VCaP (cell line): ENCODE data around the gene CCDC150.

Experiments
- H3K27ac ChIP-seq: fragments of 450-650 bp; 2 replicates; pipeline ENCODE4 v1.5.1; 2017
- CTCF ChIP-seq: fragments of 450-650 bp; conservative IDR thresholded peaks from 2 replicates; pipeline ENCODE4 v1.5.1; 2017; ENCODE audit warnings: mild to moderate bottlenecking, moderate library complexity

The CCDC150 gene

GRCh38 chr2:196655761-196656160, 16.2 kb downstream of the CCDC150 start:
- H3K27ac ChIP-seq, result no peak overlapping the region
- no peak for TF ChIP-seq CTCF

GRCh38 chr2:196657333-196657732, 17.8 kb downstream of the CCDC150 start:
- no peak overlapping the region for H3K27ac ChIP-seq
- TF ChIP-seq CTCF, result no peak

- no peak for TF ChIP-seq CTCF
- no peak overlapping the region for H3K27ac ChIP-seq
These were observed 20.3 kb downstream of the CCDC150 start for GRCh38 chr2:196659844-196660243.

- H3K27ac ChIP-seq, result no peak overlapping the region
- TF ChIP-seq CTCF, result no peak
These were observed 20.7 kb downstream of the CCDC150 start for GRCh38 chr2:196660244-196660643.

GRCh38 chr2:196670342-196670741, 30.8 kb downstream of the CCDC150 start:
- H3K27ac ChIP-seq, result no peak overlapping the region
- no peak for TF ChIP-seq CTCF

- TF ChIP-seq CTCF, result no peak
- H3K27ac ChIP-seq, result no peak overlapping the region
These were observed 36.4 kb downstream of the CCDC150 start for GRCh38 chr2:196675963-196676362.

- H3K27ac ChIP-seq, result no peak overlapping the region
- TF ChIP-seq CTCF, result no peak
These were observed 37.9 kb downstream of the CCDC150 start for GRCh38 chr2:196677404-196677803.

GRCh38 chr2:196679368-196679767, 39.9 kb downstream of the CCDC150 start:
- H3K27ac ChIP-seq, result no peak overlapping the region
- TF ChIP-seq CTCF, result no peak
